Activated CD8-positive, alpha-beta T cell treated with anti-CD3 and anti-CD28 coated beads for 36 hours (primary cell): ENCODE data around the gene USH1G. TPM values are rescaled to one million over a fixed set of nuclear protein-coding genes. Genes with fewer than 3 reads are reported as not detected.

ENCODE experiments used
- ATAC-seq: fragments of 200-7000 bp; cut with Tn5 transposase; one replicate; pipeline ENCODE4 v1.10.0; 2021; ENCODE audit warnings: mild to moderate bottlenecking, moderate library complexity
- CTCF ChIA-PET: fragments of 350-600 bp; sonication (Branson Sonifier 250); formaldehyde crosslinking; loops from one replicate; lab custom pipeline; 2021; ENCODE audit warnings: antibody characterized with exemption; lab: Charles Lee
- POLR2A ChIA-PET: fragments of 350-600 bp; sonication (Branson Sonifier 250); formaldehyde crosslinking; loops from one replicate; lab custom pipeline; 2021; ENCODE audit warnings: antibody characterized with exemption; lab: Charles Lee
- DNase-seq: peaks from one replicate; pipeline ENCODE4 v3.0.0-alpha.2; 2020
- H3K27ac Mint-ChIP-seq: one replicate; pipeline ENCODE4 v1.8.0; 2021; ENCODE audit warnings: mild to moderate bottlenecking, mixed read lengths
- H3K27me3 Mint-ChIP-seq: one replicate; pipeline ENCODE4 v1.8.0; 2021; ENCODE audit warnings: mixed read lengths
- H3K36me3 Mint-ChIP-seq: one replicate; pipeline ENCODE4 v1.8.0; 2021; ENCODE audit warnings: low read depth, mixed read lengths
- H3K4me1 Mint-ChIP-seq: one replicate; pipeline ENCODE4 v1.8.0; 2021; ENCODE audit warnings: low read depth, mixed read lengths
- H3K4me3 Mint-ChIP-seq: one replicate; pipeline ENCODE4 v1.8.0; 2021; ENCODE audit warnings: mild to moderate bottlenecking, moderate library complexity, mixed read lengths
- H3K9me3 Mint-ChIP-seq: one replicate; pipeline ENCODE4 v1.8.0; 2021; ENCODE audit warnings: mixed read lengths
- CTCF ChIP-seq: fragments of 200-600 bp; IDR thresholded peaks from one replicate; pipeline ENCODE4 v1.8.0; 2022; ENCODE audit warnings: antibody characterized with exemption, mild to moderate bottlenecking
- intact Hi-C: fragments of 100-400 bp; cut with micrococcal nuclease; formaldehyde crosslinking; loops from one replicate; pipeline ENCODE4 v1.10.0; 2022
- total RNA-seq, 2 experiments: library from RNA; stranded (reverse); gene quantifications; one replicate each; pipeline ENCODE4 v1.2.3, GENCODE V29; 2021

The USH1G gene
- total RNA-seq, 2 experiments from 2014 or later, result not detected

GRCh38 chr17:74920642-74921025, 2.4 kb downstream of the USH1G start:
- Mint-ChIP-seq H3K4me1 (peaks cover 10% of the 10 kb centered on the region), H3K9me3 (no peaks in the 10 kb centered on the region), H3K36me3 (no peaks in the 10 kb centered on the region), H3K4me3 (no peak overlapping the region), H3K27ac (no peak overlapping the region), H3K27me3 (peaks cover 37% of the 10 kb centered on the region)
- TF ChIP-seq CTCF, result no peak
- intact Hi-C loops, result loop anchor here (5.0 kb wide), 1 partner anchor 37 kb away; no protein-coding TSS in a partner anchor
- no peak for ATAC-seq
- DNase-seq, result no peak
- ChIA-PET POLR2A (no interaction called here), CTCF (interaction anchor here (2.7 to 9.3 kb wide), 3 partner anchors 37 to 41 kb away, joined by 13 to 73 read pairs (median 50); no protein-coding TSS in a partner anchor)

DNA sequence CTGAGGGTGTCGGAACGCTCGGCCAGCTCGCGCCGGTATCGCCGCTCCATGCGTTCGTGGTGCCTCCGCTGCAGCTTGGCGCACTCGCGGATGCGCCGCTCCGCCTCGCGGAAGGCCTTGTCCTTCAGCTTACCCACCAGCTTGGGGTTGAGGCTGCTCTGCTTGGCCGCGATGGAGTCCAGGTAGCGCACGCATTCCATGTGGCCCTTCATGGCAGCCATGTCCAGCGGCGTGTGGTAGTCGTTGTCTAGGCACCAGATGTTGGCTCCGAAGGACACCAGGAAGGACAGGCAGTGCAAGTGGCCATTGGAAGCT, 2.8 kb downstream of the USH1G start:
- Mint-ChIP-seq H3K36me3 (no peaks in the 10 kb centered on the region), H3K9me3 (no peaks in the 10 kb centered on the region), H3K27ac (no peak overlapping the region), H3K4me3 (no peak overlapping the region), H3K4me1 (peaks cover 10% of the 10 kb centered on the region), H3K27me3 (peaks cover 34% of the 10 kb centered on the region)
- POLR2A ChIA-PET, result no interaction called here
- intact Hi-C loops, result loop anchor here (5.0 kb wide), 1 partner anchor 37 kb away; no protein-coding TSS in a partner anchor
- TF ChIP-seq CTCF, result no peak
- DNase-seq (no peak), ATAC-seq (no peak)
- CTCF ChIA-PET, result interaction anchor here (2.7 to 9.3 kb wide), 2 partner anchors 38 to 41 kb away, joined by 13 to 73 read pairs; no protein-coding TSS in a partner anchor

GRCh38 chr17:74919440-74920305, 3.4 kb downstream of the USH1G start:
- Mint-ChIP-seq H3K4me1 (peaks cover 9% of the 10 kb centered on the region), H3K27me3 (peaks cover 28% of the 10 kb centered on the region), H3K27ac (no peak overlapping the region), H3K36me3 (no peaks in the 10 kb centered on the region), H3K9me3 (no peaks in the 10 kb centered on the region), H3K4me3 (no peak overlapping the region)
- intact Hi-C loops, result loop anchor here (5.0 kb wide), 1 partner anchor 38 kb away; no protein-coding TSS in a partner anchor
- no peak for TF ChIP-seq CTCF
- CTCF ChIA-PET, result interaction anchor here (0.6 to 9.3 kb wide), 6 partner anchors 38 to 327 kb away, joined by 3 to 73 read pairs (median 4); no protein-coding TSS in a partner anchor
- peak; percentile 32 for DNase-seq
- POLR2A ChIA-PET, result no interaction called here
- ATAC-seq, result no peak

GRCh38 chr17:74918906-74919305, 4.1 kb downstream of the USH1G start:
- Mint-ChIP-seq H3K9me3 (no peaks in the 10 kb centered on the region), H3K4me3 (no peak overlapping the region), H3K27me3 (peaks cover 23% of the 10 kb centered on the region), H3K27ac (no peak overlapping the region), H3K4me1 (peaks cover 5% of the 10 kb centered on the region), H3K36me3 (no peaks in the 10 kb centered on the region)
- ChIA-PET POLR2A (no interaction called here), CTCF (interaction anchor here (0.7 to 9.3 kb wide), 5 partner anchors 39 to 148 kb away, joined by 3 to 73 read pairs (median 3); no protein-coding TSS in a partner anchor)
- intact Hi-C loops, result no loop called here
- ATAC-seq, result no peak
- TF ChIP-seq CTCF, result no peak
- no peak for DNase-seq

DNA sequence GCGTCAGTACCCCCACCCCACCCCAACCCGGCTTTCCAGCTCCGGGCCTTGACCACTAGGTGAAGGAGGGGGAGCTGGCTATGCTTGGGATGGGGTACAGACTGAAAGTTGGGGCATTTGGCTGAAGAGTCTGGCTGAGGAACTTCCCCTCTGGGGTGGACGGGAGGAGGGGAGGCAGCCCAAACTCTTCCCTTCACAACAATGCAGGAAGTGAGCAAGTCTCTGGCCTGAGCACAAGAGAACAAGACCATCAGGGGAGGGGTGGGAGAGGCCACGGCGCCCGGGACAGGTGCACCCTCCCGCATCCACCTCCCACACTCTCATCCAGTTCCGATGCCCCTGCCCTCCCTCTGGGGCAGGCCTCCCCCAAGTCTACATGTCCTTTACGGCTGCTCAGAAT, 5.6 kb downstream of the USH1G start:
- TF ChIP-seq CTCF, result no peak
- Mint-ChIP-seq H3K27me3 (peaks cover 16% of the 10 kb centered on the region), H3K4me3 (no peak overlapping the region), H3K9me3 (no peaks in the 10 kb centered on the region), H3K4me1 (peaks cover under 1% of the 10 kb centered on the region), H3K27ac (no peak overlapping the region), H3K36me3 (no peaks in the 10 kb centered on the region)
- DNase-seq (no peak), ATAC-seq (no peak)
- ChIA-PET CTCF (no interaction called here), POLR2A (no interaction called here)
- intact Hi-C loops, result no loop called here
